Progenitor cell of endocrine pancreas (in vitro differentiated cells): ENCODE data around the gene NID2. TPM values are rescaled to one million over a fixed set of nuclear protein-coding genes. Genes with fewer than 3 reads are reported as not detected.

Source experiments
- DNase-seq: peaks from one replicate; pipeline ENCODE4 v3.0.0; 2021; ENCODE audit warnings: low spot score; ENCODE audit not compliant: unreplicated experiment
- H3K27ac Mint-ChIP-seq: 2 replicates; pipeline ENCODE4 v1.8.0; 2021; ENCODE audit warnings: mild to moderate bottlenecking, moderate library complexity, mixed read lengths
- H3K27me3 Mint-ChIP-seq: 2 replicates; pipeline ENCODE4 v1.8.0; 2021; ENCODE audit warnings: mixed read lengths
- H3K36me3 Mint-ChIP-seq: 2 replicates; pipeline ENCODE4 v1.8.0; 2022; ENCODE audit warnings: mixed read lengths; ENCODE audit not compliant: insufficient read depth
- H3K4me1 Mint-ChIP-seq: 2 replicates; pipeline ENCODE4 v1.8.0; 2021; ENCODE audit warnings: low read depth, mixed read lengths
- H3K4me3 Mint-ChIP-seq: 2 replicates; pipeline ENCODE4 v1.8.0; 2021; ENCODE audit warnings: low read depth, mild to moderate bottlenecking, moderate library complexity, mixed read lengths
- H3K9me3 Mint-ChIP-seq: 2 replicates; pipeline ENCODE4 v1.8.0; 2021; ENCODE audit warnings: low read depth, mixed read lengths
- CTCF ChIP-seq: fragments of 200-600 bp; sonication (generic); IDR thresholded peaks from one replicate; pipeline ENCODE4 v1.5.0; 2021; ENCODE audit warnings: antibody characterized with exemption, mild to moderate bottlenecking; ENCODE audit not compliant: unreplicated experiment
- total RNA-seq: library from RNA; stranded (reverse); gene quantifications from 2 replicates; pipeline ENCODE4 v1.2.1, GENCODE V29; 2021

Gene NID2
- total RNA-seq, 1 donor from 2014 or later, result 2.1 TPM

- H3K27me3 Mint-ChIP-seq, result peaks cover 10% of the 10 kb centered on the region
- no peak for TF ChIP-seq CTCF
- no peak overlapping the region for H3K4me3 Mint-ChIP-seq
- no peaks in the 10 kb centered on the region for H3K9me3 Mint-ChIP-seq
- no peaks in the 10 kb centered on the region for H3K36me3 Mint-ChIP-seq
- peaks cover 4% of the 10 kb centered on the region for H3K4me1 Mint-ChIP-seq
- DNase-seq, result no peak
- H3K27ac Mint-ChIP-seq, result no peak overlapping the region
Observed at GRCh38 chr14:52055167-52055566, 13.7 kb downstream of the NID2 start.

GRCh38 chr14:52054678-52055077 is 14.2 kb downstream of the NID2 start:
- Mint-ChIP-seq H3K27ac (no peak overlapping the region), H3K9me3 (no peaks in the 10 kb centered on the region), H3K4me1 (peaks cover 6% of the 10 kb centered on the region), H3K27me3 (peaks cover 8% of the 10 kb centered on the region), H3K4me3 (no peak overlapping the region), H3K36me3 (no peaks in the 10 kb centered on the region)
- no peak for TF ChIP-seq CTCF
- no peak for DNase-seq

- TF ChIP-seq CTCF, result no peak
- Mint-ChIP-seq H3K27me3 (peaks cover 3% of the 10 kb centered on the region), H3K9me3 (no peaks in the 10 kb centered on the region), H3K4me1 (peaks cover 6% of the 10 kb centered on the region), H3K36me3 (no peaks in the 10 kb centered on the region), H3K27ac (no peak overlapping the region), H3K4me3 (no peak overlapping the region)
- DNase-seq, result no peak
Observed at GRCh38 chr14:52053044-52053443, 15.8 kb downstream of the NID2 start.

- peaks cover 5% of the 10 kb centered on the region for H3K27me3 Mint-ChIP-seq
- no peaks in the 10 kb centered on the region for H3K36me3 Mint-ChIP-seq
- no peak overlapping the region for H3K4me3 Mint-ChIP-seq
- H3K4me1 Mint-ChIP-seq, result peaks cover 6% of the 10 kb centered on the region
- TF ChIP-seq CTCF, result no peak
- no peak for DNase-seq
- H3K27ac Mint-ChIP-seq, result no peak overlapping the region
- H3K9me3 Mint-ChIP-seq, result no peaks in the 10 kb centered on the region
Observed at GRCh38 chr14:52052288-52052943, 16.4 kb downstream of the NID2 start.

- Mint-ChIP-seq H3K27ac (no peak overlapping the region), H3K36me3 (no peaks in the 10 kb centered on the region), H3K9me3 (no peaks in the 10 kb centered on the region), H3K27me3 (peaks cover 10% of the 10 kb centered on the region), H3K4me3 (no peak overlapping the region), H3K4me1 (peaks cover 6% of the 10 kb centered on the region)
- TF ChIP-seq CTCF, result no peak
- no peak for DNase-seq
Observed at GRCh38 chr14:52051871-52052270, 17.0 kb downstream of the NID2 start.
